ENCODE results near the gene GAS2.

The GAS2 gene

GRCh38 chr11:22688914-22689313 is 22.5 kb downstream of the GAS2 start:
- in situ Hi-C loops (cut with HindIII; ENCODE audit: low pct_ligation_motif_present, low sequenced_read_pairs): no loop called here
- Histone ChIP-seq H3K4me3 (ENCODE audit: low read depth, low read length) (no peak overlapping the region), H3K36me3 (replicated peaks) (no peaks in the 10 kb centered on the region), H3K27ac (no peak overlapping the region), H3K27me3 (replicated peaks) (no peaks in the 10 kb centered on the region)
- no peak for DNase-seq
- TF ChIP-seq CTCF (IDR thresholded peaks at IDR 0.05; ENCODE audit: low read depth, low read length, missing control alignments): no peak

GRCh38 chr11:22690257-22690656 is 23.8 kb downstream of the GAS2 start:
- no peak for DNase-seq
- H3K27me3 ChIP-seq (replicated peaks): no peaks in the 10 kb centered on the region
- no peak overlapping the region for H3K4me3 ChIP-seq (ENCODE audit: low read depth, low read length)
- no peak overlapping the region for H3K27ac ChIP-seq
- H3K36me3 ChIP-seq (replicated peaks): no peaks in the 10 kb centered on the region
- in situ Hi-C loops (cut with HindIII; ENCODE audit: low pct_ligation_motif_present, low sequenced_read_pairs): no loop called here
- TF ChIP-seq CTCF (IDR thresholded peaks at IDR 0.05; ENCODE audit: low read depth, low read length, missing control alignments): no peak

GRCh38 chr11:22690871-22691270 is 24.5 kb downstream of the GAS2 start:
- no peak for DNase-seq
- H3K27ac ChIP-seq: no peak overlapping the region

GRCh38 chr11:22699388-22699787 is 33.0 kb downstream of the GAS2 start:
- Histone ChIP-seq H3K27me3 (replicated peaks) (no peaks in the 10 kb centered on the region), H3K27ac (no peak overlapping the region), H3K36me3 (replicated peaks) (no peaks in the 10 kb centered on the region), H3K4me3 (ENCODE audit: low read depth, low read length) (no peak overlapping the region)
- no peak for TF ChIP-seq CTCF (IDR thresholded peaks at IDR 0.05; ENCODE audit: low read depth, low read length, missing control alignments)
- in situ Hi-C loops (cut with HindIII; ENCODE audit: low pct_ligation_motif_present, low sequenced_read_pairs): no loop called here
- no peak for DNase-seq

More at GRCh38 chr11:22690871-22691270, 24.5 kb downstream of the GAS2 start:
- H3K36me3 ChIP-seq (replicated peaks): no peaks in the 10 kb centered on the region
- H3K4me3 ChIP-seq (ENCODE audit: low read depth, low read length): no peak overlapping the region
- in situ Hi-C loops (cut with HindIII; ENCODE audit: low pct_ligation_motif_present, low sequenced_read_pairs): no loop called here
- TF ChIP-seq CTCF (IDR thresholded peaks at IDR 0.05; ENCODE audit: low read depth, low read length, missing control alignments): no peak
- no peaks in the 10 kb centered on the region for H3K27me3 ChIP-seq (replicated peaks)

- H3K27ac ChIP-seq: no peak overlapping the region
- H3K36me3 ChIP-seq (replicated peaks): no peaks in the 10 kb centered on the region
- H3K27me3 ChIP-seq (replicated peaks): no peaks in the 10 kb centered on the region
- in situ Hi-C loops (cut with HindIII; ENCODE audit: low pct_ligation_motif_present, low sequenced_read_pairs): no loop called here
- H3K4me3 ChIP-seq (ENCODE audit: low read depth, low read length): no peak overlapping the region
- DNase-seq: no peak
- no peak for TF ChIP-seq CTCF (IDR thresholded peaks at IDR 0.05; ENCODE audit: low read depth, low read length, missing control alignments)
Measured at GRCh38 chr11:22702031-22702430, 35.6 kb downstream of the GAS2 start.

GRCh38 chr11:22703040-22703439 is 36.6 kb downstream of the GAS2 start:
- DNase-seq: peak; percentile 63
- TF ChIP-seq CTCF (IDR thresholded peaks at IDR 0.05; ENCODE audit: low read depth, low read length, missing control alignments): no peak
- H3K27ac ChIP-seq: no peak overlapping the region
- H3K27me3 ChIP-seq (replicated peaks): no peaks in the 10 kb centered on the region
- no peak overlapping the region for H3K4me3 ChIP-seq (ENCODE audit: low read depth, low read length)
- no peaks in the 10 kb centered on the region for H3K36me3 ChIP-seq (replicated peaks)
- in situ Hi-C loops (cut with HindIII; ENCODE audit: low pct_ligation_motif_present, low sequenced_read_pairs): no loop called here

All from brain microvascular endothelial cell (primary cell).